ENCODE data around the gene KRTAP17-1.
"Not testable (repeated sequence)": the region's sequence is repeated elsewhere in the genome, so short reads cannot be mapped to it uniquely, and the experiment has no call there.

Gene KRTAP17-1

GRCh38 chr17:41352597-41353366 is 37.3 kb upstream of the KRTAP17-1 start:
- no peak for TF ChIP-seq TEAD4 (IDR thresholded peaks at IDR 0.05)
- TF ChIP-seq EP300 (IDR thresholded peaks at IDR 0.05; ENCODE audit: borderline replicate concordance) = no peak
- TF ChIP-seq REST (IDR thresholded peaks at IDR 0.05; ENCODE audit: low read depth) = peak; percentile 88
- TF ChIP-seq CEBPB (IDR thresholded peaks at IDR 0.05) = no peak
- TF ChIP-seq, protein P1, sequence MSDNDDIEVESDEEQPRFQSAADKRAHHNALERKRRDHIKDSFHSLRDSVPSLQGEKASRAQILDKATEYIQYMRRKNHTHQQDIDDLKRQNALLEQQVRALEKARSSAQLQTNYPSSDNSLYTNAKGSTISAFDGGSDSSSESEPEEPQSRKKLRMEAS (IDR thresholded peaks at IDR 0.05) = no peak

GRCh38 chr17:41351177-41351576 is 35.7 kb upstream of the KRTAP17-1 start:
- no peak for TF ChIP-seq EGR1 (IDR thresholded peaks at IDR 0.05)
- TF ChIP-seq, protein P1 (IDR thresholded peaks at IDR 0.05) = no peak
- TF ChIP-seq ZBTB7A (IDR thresholded peaks at IDR 0.05; ENCODE audit: low read depth) = no peak
- no peak for TF ChIP-seq TEAD4 (IDR thresholded peaks at IDR 0.05)

GRCh38 chr17:41350381-41350878 is 34.9 kb upstream of the KRTAP17-1 start, which contains the start of gene KRT33A:
Gene KRT33A, minus strand, starts transcription at chr17:41350828. Its CDS starts 61 bp downstream, at chr17:41350767.
- TF ChIP-seq, protein P1 (IDR thresholded peaks at IDR 0.05) = not testable (repeated sequence)
- not testable (repeated sequence) for TF ChIP-seq TAF1 (IDR thresholded peaks at IDR 0.05; ENCODE audit: low read depth); TEAD4 (IDR thresholded peaks at IDR 0.05)

GRCh38 chr17:41347869-41348760 is 32.6 kb upstream of the KRTAP17-1 start:
- TF ChIP-seq CREB1 (IDR thresholded peaks at IDR 0.05; ENCODE audit: low read depth) = no peak
- TF ChIP-seq EGR1 (IDR thresholded peaks at IDR 0.05) = no peak
- no peak for TF ChIP-seq TAF1 (IDR thresholded peaks at IDR 0.05; ENCODE audit: low read depth)

DNA sequence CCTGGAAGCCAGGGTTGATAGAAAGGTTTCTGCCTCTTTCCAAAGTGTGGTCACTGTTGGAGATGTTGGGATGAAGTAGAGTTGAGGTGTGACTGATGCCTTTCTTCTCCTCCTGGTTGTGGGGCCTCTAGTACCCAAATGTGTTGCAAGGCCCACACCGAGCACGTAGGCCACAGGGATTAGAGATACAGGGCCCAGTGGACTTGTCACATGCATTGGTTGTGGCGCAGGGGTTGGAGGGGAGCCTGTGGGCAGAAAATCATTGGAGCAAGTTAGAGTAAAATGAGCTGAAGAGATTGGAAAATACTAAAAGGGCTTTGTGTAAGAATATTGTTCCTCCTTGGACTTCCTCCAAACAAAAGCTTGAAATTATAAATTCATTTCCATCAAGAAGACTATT is 30.5 kb upstream of the KRTAP17-1 start:
- no peak for TF ChIP-seq TCF12 (IDR thresholded peaks at IDR 0.05; ENCODE audit: low read depth)
- no peak for TF ChIP-seq CREB1 (IDR thresholded peaks at IDR 0.05; ENCODE audit: low read depth)
- TF ChIP-seq, protein P1 (IDR thresholded peaks at IDR 0.05) = no peak
- TF ChIP-seq EP300 (IDR thresholded peaks at IDR 0.05; ENCODE audit: borderline replicate concordance) = no peak
- no peak for TF ChIP-seq CEBPB (IDR thresholded peaks at IDR 0.05)
- TF ChIP-seq TAF1 (IDR thresholded peaks at IDR 0.05; ENCODE audit: low read depth) = no peak
- TF ChIP-seq REST (IDR thresholded peaks at IDR 0.05; ENCODE audit: low read depth) = no peak
- TF ChIP-seq ZBTB7A (IDR thresholded peaks at IDR 0.05; ENCODE audit: low read depth) = no peak

DNA sequence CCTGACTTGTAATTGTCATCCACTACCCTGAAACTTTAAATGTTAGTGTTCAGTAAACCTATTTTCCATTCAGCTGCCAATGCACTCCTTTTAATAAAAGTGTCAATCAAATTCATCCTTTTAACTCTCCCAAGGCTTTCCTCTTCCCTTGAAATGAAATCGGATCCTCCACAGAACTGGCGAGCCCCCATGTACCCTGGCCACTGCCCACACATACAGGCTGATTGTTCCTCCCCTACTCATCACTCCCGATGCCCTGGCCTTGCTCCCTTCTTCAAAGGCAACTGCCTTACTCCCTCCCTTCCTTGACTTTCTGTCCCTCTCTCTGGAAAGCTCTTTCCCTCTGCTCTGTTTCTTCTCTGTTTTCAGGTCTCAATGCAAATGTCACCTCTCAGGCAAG is 27.5 kb upstream of the KRTAP17-1 start:
- TF ChIP-seq CREB1 (IDR thresholded peaks at IDR 0.05; ENCODE audit: low read depth) (no peak), CEBPB (IDR thresholded peaks at IDR 0.05) (no peak), FOXM1 (IDR thresholded peaks at IDR 0.05; ENCODE audit: borderline replicate concordance, low read depth) (no peak), TAF1 (IDR thresholded peaks at IDR 0.05; ENCODE audit: low read depth) (no peak), NFIC (IDR thresholded peaks at IDR 0.05) (no peak), EGR1 (IDR thresholded peaks at IDR 0.05) (no peak), EP300 (IDR thresholded peaks at IDR 0.05; ENCODE audit: borderline replicate concordance) (no peak), TCF12 (IDR thresholded peaks at IDR 0.05; ENCODE audit: low read depth) (no peak), REST (IDR thresholded peaks at IDR 0.05; ENCODE audit: low read depth) (no peak), TEAD4 (IDR thresholded peaks at IDR 0.05) (no peak), RAD21 (IDR thresholded peaks at IDR 0.05; ENCODE audit: low read depth) (no peak), YY1 (IDR thresholded peaks at IDR 0.05; ENCODE audit: low read depth) (no peak), ZBTB7A (IDR thresholded peaks at IDR 0.05; ENCODE audit: low read depth) (no peak)
- TF ChIP-seq, protein P1 (IDR thresholded peaks at IDR 0.05) = no peak
- TF ChIP-seq, protein P2, sequence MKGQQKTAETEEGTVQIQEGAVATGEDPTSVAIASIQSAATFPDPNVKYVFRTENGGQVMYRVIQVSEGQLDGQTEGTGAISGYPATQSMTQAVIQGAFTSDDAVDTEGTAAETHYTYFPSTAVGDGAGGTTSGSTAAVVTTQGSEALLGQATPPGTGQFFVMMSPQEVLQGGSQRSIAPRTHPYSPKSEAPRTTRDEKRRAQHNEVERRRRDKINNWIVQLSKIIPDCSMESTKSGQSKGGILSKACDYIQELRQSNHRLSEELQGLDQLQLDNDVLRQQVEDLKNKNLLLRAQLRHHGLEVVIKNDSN (IDR thresholded peaks at IDR 0.05) = no peak

Data from Ishikawa (cell line).